CD8-positive, alpha-beta memory T cell (primary cell): Measurements from ENCODE around the gene MID1IP1. TPM values are rescaled to one million over a fixed set of nuclear protein-coding genes. Genes with fewer than 3 reads are reported as not detected.

Experiments
- polyA plus RNA-seq: library from polyadenylated mRNA; unstranded; fragments of 300-500 nt; fragmentation: Illumina TruSeq; gene quantifications from one replicate; pipeline ENCODE4 v1.2.3, GENCODE V29; 2021
- total RNA-seq, 2 experiments: library from RNA; stranded (reverse); gene quantifications; one replicate each; pipeline ENCODE4 v1.2.3, GENCODE V29; 2021

MID1IP1 gene
- total and polyA plus RNA-seq, 3 experiments from 2014 or later: 20.8 to 73.6 (median 69.9) TPM

Other genes with a start within 250 kb of the MID1IP1 start
- gene TSPAN7, start 239.9 kb upstream of the MID1IP1 start, total RNA-seq: under 1 TPM in 1 of 2 experiments, not detected in 1; 0.18 TPM
- 0.22 TPM for gene TSPAN7, start 239.9 kb upstream of the MID1IP1 start, polyA plus RNA-seq